SU-DHL-6 (cell line): ENCODE data around the gene RAPGEF5.
A peak's percentile ranks its signal among the peaks of the same experiment; 100 is the strongest.

ENCODE experiments used
- H2AFZ ChIP-seq: fragments of 200-600 bp; sonication (generic); 2 replicates; pipeline ENCODE4 v1.6.1; 2014; ENCODE audit warnings: low read depth, mild to moderate bottlenecking, moderate library complexity, mixed read lengths, antibody characterized with exemption, low read length; ENCODE audit not compliant: severe bottlenecking
- H3F3A ChIP-seq: fragments of 200-600 bp; shearing (Covaris generic); 2 replicates; pipeline ENCODE4 v1.6.0; 2016; ENCODE audit warnings: antibody characterized with exemption, mild to moderate bottlenecking; ENCODE audit not compliant: insufficient read depth
- H3K27ac ChIP-seq: fragments of 200-600 bp; sonication (generic); 2 replicates; pipeline ENCODE4 v1.5.1; 2016; ENCODE audit warnings: low read depth, mild to moderate bottlenecking, low read length, moderate library complexity, mixed read lengths
- H3K27me3 ChIP-seq: fragments of 200-600 bp; sonication (generic), shearing (Covaris generic); 2 replicates; pipeline ENCODE4 v1.6.0; 2014; ENCODE audit warnings: mild to moderate bottlenecking, low read length
- H3K36me3 ChIP-seq: fragments of 200-600 bp; sonication (generic); 2 replicates; pipeline ENCODE4 v1.6.1; 2014; ENCODE audit warnings: mild to moderate bottlenecking, low read length, mixed read lengths
- H3K4me2 ChIP-seq: fragments of 300-600, 200-600 bp; shearing (Covaris generic), sonication (generic); 2 replicates; pipeline ENCODE4 v1.6.0; 2014; ENCODE audit warnings: low read length, low read depth, mild to moderate bottlenecking; ENCODE audit not compliant: poor library complexity, severe bottlenecking
- H3K4me3 ChIP-seq: fragments of 200-600 bp; sonication (generic); 2 replicates; pipeline ENCODE4 v1.5.1; 2014; ENCODE audit warnings: antibody characterized with exemption, low read length, mild to moderate bottlenecking, mixed read lengths; ENCODE audit not compliant: insufficient read depth, poor library complexity, severe bottlenecking
- H3K79me2 ChIP-seq: fragments of 200-600 bp; sonication (generic); 2 replicates; pipeline ENCODE4 v1.6.1; 2014; ENCODE audit warnings: mild to moderate bottlenecking, low read length, moderate library complexity; ENCODE audit not compliant: insufficient read depth
- H3K9ac ChIP-seq: fragments of 200-600 bp; sonication (generic); 2 replicates; pipeline ENCODE4 v1.7.0; 2014; ENCODE audit warnings: mild to moderate bottlenecking, low read length
- H3K9me2 ChIP-seq: fragments of 200-600 bp; sonication (generic); replicated peaks from 2 replicates; pipeline ENCODE4 v1.6.1; 2014; ENCODE audit warnings: low read length; ENCODE audit not compliant: insufficient read depth
- H3K9me3 ChIP-seq: fragments of 200-600 bp; sonication (generic); 2 replicates; pipeline ENCODE4 v1.6.1; 2014; ENCODE audit warnings: low read length, mixed read lengths; ENCODE audit not compliant: insufficient read depth
- H4K20me1 ChIP-seq: fragments of 200-600 bp; sonication (generic); 2 replicates; pipeline ENCODE4 v1.6.1; 2014; ENCODE audit warnings: low read depth, mild to moderate bottlenecking, antibody characterized with exemption, low read length, moderate library complexity, mixed read lengths
- CTCF ChIP-seq: fragments of 200-600 bp; sonication (generic); IDR thresholded peaks from one replicate; pipeline ENCODE4 v1.5.1; 2017; ENCODE audit warnings: antibody characterized with exemption, mild to moderate bottlenecking, low read length, moderate library complexity; ENCODE audit not compliant: insufficient read depth, poor library complexity, severe bottlenecking
- EZH2phosphoT487 ChIP-seq: fragments of 200-600 bp; sonication (generic), shearing (Covaris generic); conservative IDR thresholded peaks from 2 replicates; pipeline ENCODE4 v1.6.1; 2018; ENCODE audit warnings: mild to moderate bottlenecking, antibody characterized with exemption, low read length, moderate library complexity, mixed read lengths

Gene RAPGEF5

GRCh38 chr7:22356701-22357310 lies at the start of gene RAPGEF5:
RAPGEF5 (minus strand) TSS chr7:22357154; CDS start chr7:22357060, 94 bp downstream.
- Histone ChIP-seq H3K9me3 (no peaks in the 10 kb centered on the region), H3K36me3 (no peaks in the 10 kb centered on the region), H3K9me2 (no peaks in the 10 kb centered on the region), H3K27me3 (no peaks in the 10 kb centered on the region), H3F3A (no peaks in the 10 kb centered on the region), H2AFZ (peak within 1 kb of the TSS; percentile 16), H3K4me2 (peak within 1 kb of the TSS; percentile 55), H3K27ac (no peak within 1 kb of the TSS), H3K9ac (peak within 1 kb of the TSS; percentile 41; the same call in 1 of the 2 replicates), H4K20me1 (no peaks in the 10 kb centered on the region), H3K79me2 (no peaks in the 10 kb centered on the region), H3K4me3 (peak within 1 kb of the TSS; percentile 50)
- no peak for TF ChIP-seq CTCF
- no peak for TF ChIP-seq EZH2phosphoT487

GRCh38 chr7:22406715-22407114 lies 49.8 kb upstream of the RAPGEF5 start:
- Histone ChIP-seq H3K9ac (no peak overlapping the region), H3K27ac (no peak overlapping the region), H3K4me3 (no peak overlapping the region), H3F3A (no peaks in the 10 kb centered on the region), H2AFZ (no peak overlapping the region), H3K9me3 (no peaks in the 10 kb centered on the region), H3K79me2 (no peaks in the 10 kb centered on the region), H3K9me2 (no peaks in the 10 kb centered on the region), H3K27me3 (no peaks in the 10 kb centered on the region), H3K4me2 (no peak overlapping the region), H3K36me3 (no peaks in the 10 kb centered on the region), H4K20me1 (no peaks in the 10 kb centered on the region)
- no peak for TF ChIP-seq CTCF
- TF ChIP-seq EZH2phosphoT487: no peak

GRCh38 chr7:22404421-22405023 lies 47.6 kb upstream of the RAPGEF5 start:
- no peak overlapping the region for H2AFZ ChIP-seq
- H3F3A ChIP-seq: no peaks in the 10 kb centered on the region
- H3K27ac ChIP-seq: no peak overlapping the region
- no peaks in the 10 kb centered on the region for H3K36me3 ChIP-seq
- no peaks in the 10 kb centered on the region for H3K9me3 ChIP-seq
- no peak overlapping the region for H3K4me2 ChIP-seq
- H3K4me3 ChIP-seq: no peak overlapping the region
- H3K9me2 ChIP-seq: no peaks in the 10 kb centered on the region
- no peaks in the 10 kb centered on the region for H4K20me1 ChIP-seq
- H3K79me2 ChIP-seq: no peaks in the 10 kb centered on the region
- H3K9ac ChIP-seq: no peak overlapping the region
- no peak for TF ChIP-seq EZH2phosphoT487
- TF ChIP-seq CTCF: no peak
- no peaks in the 10 kb centered on the region for H3K27me3 ChIP-seq
